GM18873 (cell line): Measurements from ENCODE around the gene MIPOL1.
"Not testable (repeated sequence)": the region's sequence is repeated elsewhere in the genome, so short reads cannot be mapped to it uniquely, and the experiment has no call there.

Experiments
- ATAC-seq: cut with Tn5 transposase; IDR thresholded peaks from one replicate; pipeline ENCODE4 v1.9.1; 2021; ENCODE audit warnings: mild to moderate bottlenecking, moderate library complexity, moderate number of reproducible peaks; ENCODE audit not compliant: unreplicated experiment, low FRiP score

The MIPOL1 gene

DNA sequence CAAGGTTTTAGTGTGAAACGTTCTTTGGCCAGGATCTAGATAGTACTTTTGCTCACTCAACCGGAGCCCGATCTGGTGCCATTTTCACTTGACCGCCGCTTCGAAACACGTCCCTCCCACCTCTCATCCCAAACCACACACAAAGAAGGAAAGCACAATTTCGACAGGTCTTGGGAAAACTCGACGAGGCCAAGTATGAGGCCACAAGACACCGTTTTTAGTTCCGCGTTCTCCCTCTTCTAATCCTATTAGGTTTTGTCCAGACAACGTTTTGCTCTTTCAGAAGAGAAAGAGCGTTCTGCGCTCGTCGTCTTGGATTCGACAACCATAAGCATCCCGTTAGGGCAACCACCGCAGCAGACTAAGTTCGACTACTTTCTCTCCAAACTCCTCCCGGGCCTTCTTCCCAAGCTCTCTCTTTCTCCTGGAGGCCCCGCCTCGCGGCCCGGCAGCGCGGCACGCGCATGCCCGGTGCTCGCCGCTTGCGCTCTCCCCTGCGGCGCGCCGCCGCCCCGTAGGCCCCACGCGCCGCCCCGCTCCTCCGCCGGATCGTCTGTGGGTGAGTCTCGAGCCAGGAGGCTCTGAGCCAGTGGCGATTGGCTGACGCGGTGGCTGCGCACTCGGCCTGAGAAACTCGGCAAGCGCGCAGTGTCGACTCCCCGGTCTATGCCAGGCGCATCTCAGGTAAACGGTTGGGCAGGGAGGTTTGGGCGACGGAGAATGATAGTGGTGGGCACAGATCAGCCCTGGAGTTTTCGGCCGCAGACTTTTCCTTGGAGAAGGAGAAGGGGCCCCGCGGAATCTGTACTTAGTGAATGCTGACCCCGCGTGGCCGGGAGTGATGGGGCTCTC, at the start of gene MIPOL1:
Gene MIPOL1, plus strand, starts transcription at position 517 of the 852 bp plus-strand sequence. CDS start 49,952 bp downstream, outside the sequence.
- ATAC-seq = no peak

DNA sequence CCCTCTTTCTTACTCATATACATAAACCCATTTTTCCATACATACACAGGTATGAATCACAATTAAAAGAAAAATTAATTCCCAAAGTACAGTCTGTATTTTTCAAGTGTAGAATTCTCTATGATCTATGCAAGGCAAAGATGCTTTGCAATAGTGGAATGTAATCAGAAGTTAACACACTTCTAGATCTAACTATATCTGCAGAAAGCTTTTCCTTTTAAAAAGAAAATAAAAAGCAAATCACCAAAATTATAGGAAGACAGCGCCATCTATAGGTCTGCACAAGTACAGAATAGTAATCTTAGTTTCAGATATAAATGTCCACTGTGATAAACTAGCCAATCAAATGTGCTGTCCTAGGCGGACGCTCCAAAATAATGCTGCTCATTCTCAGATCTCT, 47.3 kb upstream of the MIPOL1 start:
- ATAC-seq = no peak

GRCh38 chr14:37153005-37153404, 44.7 kb upstream of the MIPOL1 start:
- no peak for ATAC-seq

GRCh38 chr14:37153483-37153882, 44.3 kb upstream of the MIPOL1 start:
- no peak for ATAC-seq

DNA sequence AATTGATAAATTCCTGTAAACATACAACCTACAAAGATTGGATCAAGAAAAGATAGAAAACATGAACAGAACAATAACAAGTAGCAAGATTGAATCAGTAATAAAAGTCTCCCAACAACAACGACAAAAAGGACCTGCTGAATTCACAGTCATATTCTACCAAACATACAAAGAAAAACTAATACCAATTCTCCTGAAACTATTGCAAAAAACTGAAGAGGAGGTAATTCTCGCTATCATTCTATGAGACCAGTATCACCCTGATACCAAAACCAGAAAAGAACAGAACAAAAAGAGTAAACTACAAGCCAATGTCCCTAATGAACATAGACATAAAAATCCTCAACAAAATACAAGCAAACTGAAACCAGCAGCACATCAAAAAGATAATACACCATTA, 39.8 kb upstream of the MIPOL1 start:
- no peak for ATAC-seq

DNA sequence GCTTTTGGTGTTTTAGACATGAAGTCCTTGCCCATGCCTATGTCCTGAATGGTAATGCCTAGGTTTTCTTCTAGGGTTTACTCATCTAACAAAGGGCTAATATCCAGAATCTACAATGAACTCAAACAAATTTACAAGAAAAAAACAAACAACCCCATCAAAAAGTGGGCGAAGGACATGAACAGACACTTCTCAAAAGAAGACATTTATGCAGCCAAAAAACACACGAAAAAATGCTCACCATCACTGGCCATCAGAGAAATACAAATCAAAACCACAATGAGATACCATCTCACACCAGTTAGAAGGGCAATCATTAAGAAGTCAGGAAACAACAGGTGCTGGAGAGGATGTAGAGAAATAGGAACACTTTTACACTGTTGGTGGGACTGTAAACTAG, 35.4 kb upstream of the MIPOL1 start:
- not testable (repeated sequence) for ATAC-seq

DNA sequence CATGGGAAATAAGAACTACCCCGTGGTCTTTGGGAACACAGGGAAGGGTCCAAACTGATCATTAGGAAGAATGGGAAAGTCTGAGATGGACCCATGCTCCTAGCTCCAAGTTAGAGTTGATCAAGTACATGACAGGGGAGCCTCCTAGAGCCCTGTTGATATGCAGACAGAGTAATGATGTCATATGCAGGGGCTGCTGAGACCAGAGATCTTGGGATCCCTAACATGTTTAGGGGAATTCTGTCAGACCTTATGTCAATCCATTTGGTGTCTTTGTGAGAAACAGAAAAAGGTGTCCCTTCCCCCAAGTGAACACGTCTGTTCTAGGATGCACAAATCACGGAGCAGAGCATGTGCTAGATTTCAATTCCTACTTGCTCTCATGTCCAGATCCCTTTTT, 31.9 kb upstream of the MIPOL1 start:
- no peak for ATAC-seq

- no peak for ATAC-seq
These were observed 30.3 kb upstream of the MIPOL1 start for GRCh38 chr14:37167151-37168047.

- ATAC-seq = no peak
These were observed 29.0 kb upstream of the MIPOL1 start for GRCh38 chr14:37168721-37169120.

DNA sequence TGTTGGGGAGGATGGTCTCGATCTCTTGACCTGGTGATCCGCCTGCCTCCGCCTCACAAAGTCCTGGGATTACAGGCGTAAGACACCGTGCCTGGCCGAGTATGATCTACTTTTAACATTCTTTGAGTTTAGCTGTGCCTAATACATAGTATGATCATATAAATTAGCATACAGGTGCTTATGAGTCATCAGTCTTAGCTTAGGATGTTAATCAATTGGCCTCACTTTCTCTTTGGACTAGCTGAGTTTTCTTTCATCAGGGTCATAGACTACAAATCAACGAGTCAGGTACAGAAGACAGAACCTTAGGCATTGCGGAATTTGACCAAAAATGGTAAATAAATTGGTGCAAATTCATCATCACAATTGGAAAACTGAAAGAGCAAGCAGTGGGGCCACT, 27.5 kb upstream of the MIPOL1 start:
- no peak for ATAC-seq

DNA sequence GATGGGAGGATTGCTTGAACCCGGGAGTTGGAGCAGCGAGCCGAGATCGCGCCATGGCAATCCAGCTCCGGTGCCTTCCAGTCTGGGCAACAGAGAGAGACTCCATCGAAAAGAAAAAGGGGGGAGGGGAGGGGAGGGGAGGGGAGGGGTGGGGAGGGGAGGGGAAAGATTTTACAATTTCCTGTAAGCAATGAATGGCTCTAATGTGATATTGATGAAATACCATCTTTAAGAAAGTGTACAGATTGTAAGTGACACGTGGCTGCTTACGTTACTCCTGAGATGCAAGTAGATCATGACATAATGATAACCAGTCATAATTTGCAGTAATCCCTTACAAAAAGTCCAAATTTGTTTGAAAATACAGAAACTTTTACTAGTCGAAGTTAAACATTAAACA, 26.7 kb upstream of the MIPOL1 start:
- no peak for ATAC-seq

GRCh38 chr14:37171678-37172023, 26.1 kb upstream of the MIPOL1 start:
- no peak for ATAC-seq

DNA sequence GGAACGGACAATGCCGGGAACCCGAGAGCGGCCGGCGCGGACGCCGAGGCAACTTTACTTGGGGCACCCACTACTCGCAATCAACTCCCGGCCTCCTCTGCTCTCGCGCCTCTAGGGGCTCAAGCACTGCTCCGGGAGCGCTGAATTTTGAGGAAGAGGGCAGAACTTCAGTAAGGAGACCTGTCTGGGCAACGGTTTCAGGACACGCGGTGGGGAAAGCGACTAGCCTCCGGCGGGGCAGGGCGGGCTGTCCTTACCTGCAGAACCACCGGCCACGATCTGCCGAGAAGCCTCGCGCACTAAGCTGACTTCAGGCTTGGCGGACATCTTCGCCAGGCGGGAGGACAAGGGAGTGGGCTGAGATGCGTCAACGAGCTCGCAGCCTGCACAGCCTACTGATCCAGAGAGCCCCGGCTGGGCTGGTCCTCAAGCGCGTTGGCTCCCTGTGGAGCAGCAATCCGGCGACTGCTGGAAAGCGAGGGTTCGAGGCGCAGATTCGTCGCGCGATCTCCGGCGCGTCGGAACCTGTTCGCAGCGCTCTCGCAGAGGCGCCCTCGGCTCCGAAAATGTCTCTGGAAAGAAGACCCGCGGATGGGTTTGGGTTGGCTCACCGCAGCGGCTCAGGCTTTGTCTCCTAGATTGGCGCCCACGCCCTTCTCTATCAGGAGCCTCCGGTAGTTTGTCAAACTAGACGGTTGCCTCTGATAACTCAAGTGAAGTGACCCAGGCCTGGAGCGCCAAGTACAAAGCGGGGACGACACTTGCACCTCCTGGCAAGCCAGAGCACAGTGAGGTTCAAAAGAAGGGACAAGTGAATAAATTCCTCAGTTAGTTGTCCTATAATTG, 25.5 kb upstream of the MIPOL1 start, which contains the start of gene SLC25A21:
Gene SLC25A21, minus strand, starts transcription at position 583 of the 846 bp plus-strand sequence.
- no peak for ATAC-seq

DNA sequence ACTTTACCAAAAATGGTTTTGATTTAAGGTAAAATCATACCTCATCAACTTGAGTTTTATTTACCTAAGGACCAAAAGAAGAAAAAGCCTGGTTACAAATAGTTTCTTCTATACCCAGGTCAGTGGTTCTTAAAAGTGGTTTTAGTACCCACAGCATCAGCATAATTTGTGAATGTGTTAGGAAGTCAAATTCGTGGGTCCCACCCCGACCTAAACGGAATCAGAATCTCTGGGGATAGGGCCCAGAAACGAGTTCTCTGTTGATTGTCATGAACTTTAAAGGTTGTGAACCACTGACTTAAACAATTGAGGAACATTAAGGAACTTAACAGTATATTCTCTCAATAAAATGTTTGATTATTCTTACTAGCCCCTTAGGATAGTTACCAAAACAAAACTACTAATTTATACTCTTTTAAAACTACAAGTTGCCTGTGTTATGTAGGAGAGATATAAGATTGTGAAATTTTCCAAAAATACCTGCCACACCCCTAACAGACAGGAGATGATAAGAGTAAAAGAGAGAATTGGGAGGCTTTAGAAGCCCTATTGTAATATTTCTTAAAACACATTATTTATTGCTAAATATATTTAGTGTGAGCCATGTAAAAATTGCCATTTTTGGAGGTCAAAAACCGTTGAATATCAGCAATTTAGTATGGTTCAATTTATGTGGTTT, 24.7 kb upstream of the MIPOL1 start:
- no peak for ATAC-seq

- ATAC-seq = no peak
These were observed 17.7 kb upstream of the MIPOL1 start for GRCh38 chr14:37179896-37180502.

GRCh38 chr14:37180886-37181285, 16.9 kb upstream of the MIPOL1 start:
- ATAC-seq = not testable (repeated sequence)

DNA sequence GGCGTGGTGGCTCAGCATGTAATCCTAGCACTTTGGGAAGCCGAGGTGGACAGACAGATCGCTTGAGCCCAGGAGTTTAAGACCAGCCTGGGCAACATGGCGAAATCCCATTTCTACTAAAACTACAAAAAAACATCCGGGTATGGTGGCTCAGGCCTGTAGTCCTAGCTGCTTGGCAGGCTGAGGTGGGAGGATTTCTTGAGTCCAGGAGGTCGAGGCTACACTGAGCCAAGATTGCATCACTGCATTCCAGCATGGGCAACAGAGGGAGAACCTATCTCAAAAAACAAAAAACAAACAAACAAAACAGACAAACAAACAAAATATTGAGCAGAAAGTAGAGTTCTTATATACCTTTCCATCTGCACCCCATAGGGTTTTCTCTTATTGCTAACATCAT, 16.3 kb upstream of the MIPOL1 start:
- ATAC-seq = no peak

DNA sequence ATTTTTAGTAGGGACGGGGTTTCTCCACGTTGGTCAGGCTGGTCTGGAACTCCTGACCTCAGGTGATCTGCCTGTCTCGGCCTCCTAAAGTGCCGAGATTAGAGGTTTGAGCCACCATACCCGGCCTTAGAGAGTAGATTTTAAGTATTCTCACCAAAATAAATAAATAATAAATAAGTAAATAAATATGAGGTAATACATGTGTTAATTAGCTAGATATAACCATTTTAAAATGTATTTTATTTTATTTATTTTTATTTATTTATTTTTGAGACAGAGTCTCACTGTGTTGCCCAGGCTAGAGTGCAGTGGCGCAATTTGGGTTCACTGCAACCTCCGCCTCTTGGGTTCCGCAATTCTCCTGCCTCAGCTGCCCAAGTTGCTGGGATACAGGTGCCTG, 13.2 kb upstream of the MIPOL1 start:
- not testable (repeated sequence) for ATAC-seq

DNA sequence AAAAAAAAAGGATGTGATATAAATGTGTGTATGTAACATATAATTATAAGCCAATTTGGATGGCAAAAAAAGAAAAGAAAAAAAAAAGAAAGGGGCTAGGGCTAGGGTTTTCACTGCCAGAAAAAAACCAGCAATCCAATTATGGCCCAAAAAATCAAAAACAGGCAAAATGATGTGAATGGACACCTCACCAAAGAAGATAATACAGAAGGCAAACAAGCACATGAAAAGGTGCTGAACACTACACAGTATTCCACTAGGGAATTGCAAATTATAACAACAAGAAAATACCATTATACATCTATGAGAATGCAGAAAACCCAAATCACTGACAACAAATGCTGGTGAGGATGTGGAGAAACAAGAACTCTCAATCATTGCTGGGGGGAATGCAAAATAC, 12.1 kb upstream of the MIPOL1 start:
- ATAC-seq = no peak

DNA sequence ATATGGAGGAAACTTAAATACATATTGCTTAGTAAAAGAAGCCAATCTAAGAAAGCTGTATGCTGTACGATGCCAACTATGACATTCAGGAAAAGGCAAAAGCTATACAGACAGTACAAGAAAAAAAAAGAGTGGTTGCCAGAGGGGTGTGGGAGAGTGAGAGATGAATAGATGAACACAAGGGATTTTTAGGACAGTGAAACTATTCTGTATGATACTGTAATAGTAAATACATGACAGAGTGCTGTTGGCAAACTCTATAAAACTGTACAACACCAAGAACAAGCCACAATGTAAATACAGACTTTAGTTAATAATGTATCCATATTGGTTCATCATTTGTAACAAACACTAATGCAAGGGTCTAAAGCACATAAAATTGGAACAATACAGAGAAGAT, 10.9 kb upstream of the MIPOL1 start:
- ATAC-seq = no peak
